ENCODE data around the gene PPARD.

Gene PPARD

GRCh38 chr6:35452183-35453090 is 110.1 kb downstream of the PPARD start, which contains the start of gene FANCE:
Gene FANCE, plus strand, starts transcription at chr6:35452338. Its CDS starts 208 bp downstream, at chr6:35452546.
- Histone ChIP-seq H3K36me3 (peaks cover 3% of the 10 kb centered on the region), H3K27me3 (no peaks in the 10 kb centered on the region), H3K27ac (peak within 1 kb of the TSS; percentile 59), H3K4me1 (ENCODE audit: control insufficient read depth in 1 of 2, insufficient read depth in 1 of 2, low read depth in 1 of 2, low read length in 1 of 2) (peaks cover 36 to 42% of the 10 kb centered on the region in 2 experiments), H3K9me3 (no peaks in the 10 kb centered on the region), H3K4me3 (ENCODE audit: low read depth in 1 of 2, low read length in 1 of 2) (peak within 1 kb of the TSS; percentile 76 to 82)
- peak; percentile 46 for TF ChIP-seq CTCF (IDR thresholded peaks at IDR 0.05)

- no peaks in the 10 kb centered on the region for H3K9me3 ChIP-seq
- no peak overlapping the region for H3K27ac ChIP-seq
- H3K27me3 ChIP-seq: no peaks in the 10 kb centered on the region
- H3K4me3 ChIP-seq (ENCODE audit: low read depth in 1 of 2, low read length in 1 of 2): peak overlapping the region; percentile 76 to 82
- H3K36me3 ChIP-seq: peaks cover 8% of the 10 kb centered on the region
- no peak for TF ChIP-seq CTCF (IDR thresholded peaks at IDR 0.05)
- peaks cover 36 to 42% of the 10 kb centered on the region in 2 experiments for H3K4me1 ChIP-seq (ENCODE audit: control insufficient read depth in 1 of 2, insufficient read depth in 1 of 2, low read depth in 1 of 2, low read length in 1 of 2)
Measured at GRCh38 chr6:35453236-35453635, 110.9 kb downstream of the PPARD start.

- Histone ChIP-seq H3K27me3 (no peaks in the 10 kb centered on the region), H3K9me3 (no peaks in the 10 kb centered on the region), H3K27ac (no peak overlapping the region), H3K36me3 (peaks cover 14% of the 10 kb centered on the region), H3K4me3 (ENCODE audit: low read depth in 1 of 2, low read length in 1 of 2) (no peak overlapping the region), H3K4me1 (ENCODE audit: control insufficient read depth in 1 of 2, insufficient read depth in 1 of 2, low read depth in 1 of 2, low read length in 1 of 2) (peaks cover 33 to 36% of the 10 kb centered on the region in 2 experiments)
- TF ChIP-seq CTCF (IDR thresholded peaks at IDR 0.05): no peak
Measured at GRCh38 chr6:35454391-35455110, 112.2 kb downstream of the PPARD start.

- Histone ChIP-seq H3K27ac (no peak overlapping the region), H3K9me3 (no peaks in the 10 kb centered on the region), H3K4me3 (ENCODE audit: low read depth in 1 of 2, low read length in 1 of 2) (no peak overlapping the region), H3K27me3 (no peaks in the 10 kb centered on the region), H3K4me1 (ENCODE audit: control insufficient read depth in 1 of 2, insufficient read depth in 1 of 2, low read depth in 1 of 2, low read length in 1 of 2) (peaks cover 18 to 21% of the 10 kb centered on the region in 2 experiments), H3K36me3 (peaks cover 32% of the 10 kb centered on the region)
- TF ChIP-seq CTCF (IDR thresholded peaks at IDR 0.05): no peak
Measured at GRCh38 chr6:35457907-35458306, 115.5 kb downstream of the PPARD start.

- no peak for TF ChIP-seq CTCF (IDR thresholded peaks at IDR 0.05)
- H3K36me3 ChIP-seq: peaks cover 42% of the 10 kb centered on the region
- H3K9me3 ChIP-seq: no peaks in the 10 kb centered on the region
- no peaks in the 10 kb centered on the region for H3K4me1 ChIP-seq (ENCODE audit: control insufficient read depth in 1 of 2, insufficient read depth in 1 of 2, low read depth in 1 of 2, low read length in 1 of 2)
- no peak overlapping the region for H3K4me3 ChIP-seq (ENCODE audit: low read depth in 1 of 2, low read length in 1 of 2)
- H3K27me3 ChIP-seq: no peaks in the 10 kb centered on the region
- no peak overlapping the region for H3K27ac ChIP-seq
Measured at GRCh38 chr6:35461270-35461669, 118.9 kb downstream of the PPARD start.

Measured in neutrophil (primary cell).